AG09319 (cell line): ENCODE results near the gene ADAMTS3.

Experiments used
- DNase-seq: peaks from one replicate; pipeline ENCODE4 v3.0.0-alpha.2; 2010; ENCODE audit warnings: low read depth; ENCODE audit errors: extremely low read depth
- CTCF ChIP-seq: IDR thresholded peaks from 2 replicates; pipeline ENCODE4 v1.5.1; 2011; ENCODE audit warnings: low read depth, mild to moderate bottlenecking, inconsistent platforms, low read length, moderate library complexity

The ADAMTS3 gene

GRCh38 chr4:72471816-72472215 is 97.2 kb downstream of the ADAMTS3 start:
- DNase-seq = no peak
- TF ChIP-seq CTCF = no peak

- TF ChIP-seq CTCF = peak; percentile 42
- DNase-seq = no peak
These were observed 100.0 kb downstream of the ADAMTS3 start for GRCh38 chr4:72468904-72469502.

- no peak for DNase-seq
- TF ChIP-seq CTCF = no peak
These were observed 101.4 kb downstream of the ADAMTS3 start for GRCh38 chr4:72467633-72468032.

- DNase-seq = no peak
- no peak for TF ChIP-seq CTCF
These were observed 105.3 kb downstream of the ADAMTS3 start for GRCh38 chr4:72463724-72464123.

- no peak for DNase-seq
- no peak for TF ChIP-seq CTCF
These were observed 111.9 kb downstream of the ADAMTS3 start for GRCh38 chr4:72457158-72457557.

- DNase-seq = no peak
- no peak for TF ChIP-seq CTCF
These were observed 117.7 kb downstream of the ADAMTS3 start for GRCh38 chr4:72451349-72451748.

GRCh38 chr4:72449705-72450104 is 119.3 kb downstream of the ADAMTS3 start:
- DNase-seq = no peak
- TF ChIP-seq CTCF = no peak
